Right atrium auricular region (tissue), 2 donors: ENCODE measurements around the gene ORM1. TPM values are rescaled to one million over a fixed set of nuclear protein-coding genes. Genes with fewer than 3 reads are reported as not detected.

ENCODE experiments used
- DNase-seq: peaks from one replicate; pipeline ENCODE4 v3.0.0-alpha.2; 2019; ENCODE audit warnings: low spot score
- H3K27ac ChIP-seq, 2 donors: fragments of 200-600 bp; sonication (generic); 1 replicate in 1 of 2; 2 replicates in 1 of 2; pipeline ENCODE4 v1.5.1; 2016 to 2019
- H3K27me3 ChIP-seq, 2 donors: fragments of 200-600 bp; sonication (generic); one replicate each; pipeline versions ENCODE4 v1.5.1 to v1.6.0; 2017 to 2019
- H3K36me3 ChIP-seq: fragments of 200-600 bp; sonication (generic); one replicate; pipeline ENCODE4 v1.5.1; 2016
- H3K4me1 ChIP-seq, 2 donors: fragments of 200-600 bp; sonication (generic); one replicate each; pipeline versions ENCODE4 v1.5.1 to v1.6.0; 2017 to 2019
- H3K4me3 ChIP-seq, 2 donors: fragments of 200-600 bp; sonication (generic); 1 replicate in 1 of 2; 2 replicates in 1 of 2; pipeline ENCODE4 v1.5.1; 2017 to 2019; ENCODE audit warnings: mild to moderate bottlenecking in 1 of 2, moderate library complexity in 1 of 2
- H3K9me3 ChIP-seq, 2 donors: fragments of 200-600 bp; sonication (generic); one replicate each; pipeline ENCODE4 v1.5.1; 2019
- total RNA-seq, 2 donors: library from RNA; depleted of rRNA; stranded (reverse); fragments of >200 nt; gene quantifications; one replicate each; pipeline ENCODE4 v1.1.0, GENCODE V29; 2016
- TF ChIP-seq, protein P1 (sequence below), 2 donors: fragments of 200-600 bp; sonication (generic); IDR thresholded peaks; one replicate each; pipeline ENCODE4 v1.5.1; 2019; ENCODE audit warnings: antibody characterized with exemption in 2 of 2

Gene ORM1
- total RNA-seq, 2 donors from 2014 or later: not detected

DNA sequence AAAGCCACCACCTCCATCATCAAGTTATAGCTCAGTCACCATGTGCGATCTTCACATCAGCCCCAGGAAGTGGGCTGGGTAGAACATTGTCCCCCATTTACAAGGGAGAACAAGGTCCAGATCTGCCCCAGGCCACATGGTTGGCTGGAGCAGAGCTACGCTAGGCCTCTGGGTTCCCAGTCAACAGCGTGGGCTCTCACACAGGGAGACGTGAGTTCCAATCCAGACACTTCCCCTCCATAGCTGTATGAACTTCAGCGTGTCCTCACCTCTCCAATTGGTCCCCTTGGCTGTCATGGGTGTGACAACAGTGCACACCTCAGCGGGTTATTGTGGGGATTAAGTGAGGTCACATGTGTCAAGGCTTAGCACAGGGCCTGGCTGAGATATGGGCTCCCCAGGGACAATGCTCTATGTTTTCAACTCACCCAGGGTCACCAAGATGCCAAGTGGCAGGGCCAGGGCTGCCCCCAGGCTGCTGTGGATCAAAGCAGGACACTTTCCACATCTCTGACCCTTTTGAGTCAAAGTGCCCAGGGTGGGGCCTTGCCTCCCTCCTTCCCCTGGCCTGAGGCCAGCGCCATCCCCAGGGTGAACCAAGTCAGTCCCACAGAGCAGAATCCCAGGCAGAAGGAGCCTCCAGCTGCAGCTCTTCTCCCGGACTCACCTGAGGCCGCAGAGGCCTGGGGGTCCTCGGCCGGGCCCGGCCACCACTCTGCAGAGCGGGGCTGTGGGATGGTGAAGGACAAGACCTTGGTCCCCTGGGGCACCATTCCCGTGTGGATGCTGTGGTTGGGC, 45.1 kb downstream of the ORM1 start:
- no peak for DNase-seq
- H3K27ac ChIP-seq: no peak overlapping the region
- H3K27me3 ChIP-seq: no peaks in the 10 kb centered on the region
- TF ChIP-seq, protein P1, sequence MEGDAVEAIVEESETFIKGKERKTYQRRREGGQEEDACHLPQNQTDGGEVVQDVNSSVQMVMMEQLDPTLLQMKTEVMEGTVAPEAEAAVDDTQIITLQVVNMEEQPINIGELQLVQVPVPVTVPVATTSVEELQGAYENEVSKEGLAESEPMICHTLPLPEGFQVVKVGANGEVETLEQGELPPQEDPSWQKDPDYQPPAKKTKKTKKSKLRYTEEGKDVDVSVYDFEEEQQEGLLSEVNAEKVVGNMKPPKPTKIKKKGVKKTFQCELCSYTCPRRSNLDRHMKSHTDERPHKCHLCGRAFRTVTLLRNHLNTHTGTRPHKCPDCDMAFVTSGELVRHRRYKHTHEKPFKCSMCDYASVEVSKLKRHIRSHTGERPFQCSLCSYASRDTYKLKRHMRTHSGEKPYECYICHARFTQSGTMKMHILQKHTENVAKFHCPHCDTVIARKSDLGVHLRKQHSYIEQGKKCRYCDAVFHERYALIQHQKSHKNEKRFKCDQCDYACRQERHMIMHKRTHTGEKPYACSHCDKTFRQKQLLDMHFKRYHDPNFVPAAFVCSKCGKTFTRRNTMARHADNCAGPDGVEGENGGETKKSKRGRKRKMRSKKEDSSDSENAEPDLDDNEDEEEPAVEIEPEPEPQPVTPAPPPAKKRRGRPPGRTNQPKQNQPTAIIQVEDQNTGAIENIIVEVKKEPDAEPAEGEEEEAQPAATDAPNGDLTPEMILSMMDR (IDR thresholded peaks at IDR 0.05): no peak
- peaks cover 0 to 21% of the 10 kb centered on the region in 2 donors for H3K4me1 ChIP-seq
- no peaks in the 10 kb centered on the region for H3K9me3 ChIP-seq
- peaks cover 33% of the 10 kb centered on the region for H3K36me3 ChIP-seq
- no peak overlapping the region for H3K4me3 ChIP-seq

DNA sequence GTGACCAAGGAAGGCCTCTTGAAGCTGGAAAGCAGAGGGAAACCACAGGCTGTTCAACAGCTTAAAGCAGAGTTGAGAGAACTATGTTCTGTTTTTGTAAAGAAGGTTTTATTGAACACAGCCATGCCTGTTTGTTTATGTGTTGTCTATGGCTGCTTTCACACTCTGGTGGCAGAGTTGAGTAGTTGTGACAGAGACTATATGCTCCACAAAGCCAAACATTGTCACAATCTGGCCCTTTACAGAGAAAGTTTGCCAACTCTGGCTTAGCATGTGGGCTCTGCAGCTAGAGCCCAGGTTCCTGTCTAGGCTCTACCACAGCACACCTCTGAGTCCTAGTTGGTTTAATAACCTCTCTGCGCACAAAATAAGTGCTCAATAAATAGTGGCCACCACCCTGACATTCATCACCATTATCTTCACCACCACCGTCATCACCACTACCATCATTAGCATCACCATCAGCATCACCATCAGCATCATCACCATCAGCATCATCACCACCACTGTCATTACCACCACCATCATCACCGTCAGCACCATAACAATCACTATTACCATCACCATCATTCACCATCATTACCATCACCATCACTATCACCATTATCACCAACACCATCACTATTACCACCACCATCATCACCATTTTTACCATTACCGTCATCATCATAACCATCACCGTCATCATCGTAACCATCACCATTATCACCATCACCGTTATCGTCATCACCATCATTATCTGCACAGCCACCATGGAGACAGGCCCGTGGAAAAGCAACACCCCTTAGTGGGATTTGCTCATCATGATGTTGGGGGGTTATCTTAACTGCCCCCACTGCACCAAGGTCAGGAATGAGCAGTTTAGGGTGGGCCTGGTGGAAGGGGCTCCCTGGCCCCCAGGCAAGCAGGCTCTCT, 46.6 kb downstream of the ORM1 start:
- TF ChIP-seq, protein P1 (IDR thresholded peaks at IDR 0.05): no peak
- peaks cover 26% of the 10 kb centered on the region for H3K36me3 ChIP-seq
- H3K4me1 ChIP-seq: peaks cover 0 to 22% of the 10 kb centered on the region in 2 donors

DNA sequence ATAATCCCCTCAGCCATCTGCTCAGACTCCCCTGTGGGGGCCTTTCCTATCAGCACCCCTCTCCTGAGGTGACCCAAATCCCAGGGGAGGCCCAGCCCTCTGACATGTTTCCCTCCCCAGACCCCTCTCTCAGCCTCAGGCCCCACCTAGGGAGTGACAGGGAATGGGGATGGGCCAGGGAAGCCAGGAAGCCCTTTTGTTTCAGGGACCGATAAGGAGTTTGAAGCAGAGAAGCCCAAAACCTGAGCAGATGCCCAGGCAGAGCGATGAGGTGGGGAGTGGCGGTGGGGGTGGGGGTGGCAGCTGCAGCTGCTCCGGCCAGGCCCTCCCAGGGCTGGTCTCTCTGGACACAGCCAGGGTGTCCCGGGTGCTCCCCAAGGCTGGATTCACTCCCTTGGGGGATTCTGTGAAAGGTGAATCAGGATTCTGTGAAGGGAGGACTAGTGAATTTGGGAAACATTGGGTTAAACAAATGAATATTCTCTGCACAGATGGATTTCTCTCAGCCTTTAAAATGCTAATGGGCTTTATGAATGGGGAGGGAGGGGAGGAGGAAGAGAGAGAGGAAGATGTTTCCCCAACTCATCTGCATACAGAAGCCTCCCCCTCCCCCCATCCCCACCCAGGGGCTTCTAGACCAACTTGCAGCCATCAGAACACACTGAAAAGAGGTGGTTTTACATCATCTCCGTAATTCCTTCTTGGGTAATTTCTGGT, 47.5 kb downstream of the ORM1 start:
- DNase-seq: no peak
- H3K4me1 ChIP-seq: peaks cover 0 to 22% of the 10 kb centered on the region in 2 donors
- TF ChIP-seq, protein P1 (IDR thresholded peaks at IDR 0.05): no peak
- H3K9me3 ChIP-seq: no peaks in the 10 kb centered on the region
- H3K27ac ChIP-seq: no peak overlapping the region
- peaks cover 23% of the 10 kb centered on the region for H3K36me3 ChIP-seq
- H3K4me3 ChIP-seq: no peak overlapping the region
- H3K27me3 ChIP-seq: no peaks in the 10 kb centered on the region

More for the DNA sequence above, 46.6 kb downstream of the ORM1 start:
- no peak overlapping the region for H3K4me3 ChIP-seq
- no peaks in the 10 kb centered on the region for H3K27me3 ChIP-seq
- no peaks in the 10 kb centered on the region for H3K9me3 ChIP-seq
- DNase-seq: no peak
- no peak overlapping the region for H3K27ac ChIP-seq

DNA sequence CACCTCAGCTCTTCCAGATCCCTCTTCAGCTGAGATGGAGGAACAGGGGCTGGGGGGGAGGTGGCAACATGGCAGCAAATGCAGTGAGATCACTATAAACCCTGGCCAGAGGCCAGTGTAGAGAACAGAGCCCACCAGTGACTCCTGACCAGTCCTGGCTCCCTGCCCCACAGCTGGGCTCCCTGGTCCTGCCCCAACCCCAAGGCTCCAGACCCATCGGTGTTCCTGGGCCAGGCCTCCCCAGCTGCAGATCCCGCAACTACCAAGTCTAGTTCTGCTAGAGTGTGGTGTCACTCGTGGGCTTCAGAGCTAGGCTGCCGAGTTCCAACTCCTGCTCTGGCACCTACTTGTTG, 48.0 kb downstream of the ORM1 start:
- TF ChIP-seq, protein P1 (IDR thresholded peaks at IDR 0.05): no peak
- Histone ChIP-seq H3K4me3 (no peak overlapping the region), H3K27ac (no peak overlapping the region), H3K27me3 (no peaks in the 10 kb centered on the region), H3K36me3 (peaks cover 23% of the 10 kb centered on the region), H3K4me1 (peaks cover 0 to 22% of the 10 kb centered on the region in 2 donors), H3K9me3 (no peaks in the 10 kb centered on the region)
- DNase-seq: no peak

DNA sequence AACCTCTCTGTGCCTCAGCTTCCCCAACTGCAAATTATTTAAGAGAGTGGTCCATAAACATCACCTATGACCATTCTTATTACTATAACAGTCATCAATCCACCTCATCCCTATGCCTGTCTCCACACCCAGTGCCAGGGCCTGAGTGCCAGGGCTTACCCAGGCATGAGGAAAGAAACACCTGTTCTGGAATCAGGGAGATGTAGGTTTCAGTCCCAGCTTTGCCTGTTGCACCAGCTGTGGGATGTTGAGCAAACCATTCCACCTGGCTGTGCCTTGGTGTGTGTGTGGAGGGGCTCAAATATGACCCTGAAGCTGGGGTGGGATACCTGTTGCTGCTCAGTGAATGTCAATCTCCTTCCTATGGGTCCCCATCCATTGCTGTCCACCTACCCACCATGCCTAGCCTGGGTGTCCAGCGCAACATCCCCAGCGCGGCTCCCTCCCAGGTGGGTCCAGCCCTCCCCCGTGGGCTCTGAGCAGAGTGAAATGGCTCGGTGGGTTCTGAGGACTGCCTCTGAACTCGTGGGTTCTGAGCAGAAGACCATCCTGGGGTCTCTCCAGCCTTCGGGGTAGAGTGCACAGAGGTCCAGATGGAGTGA, 48.5 kb downstream of the ORM1 start:
- DNase-seq: no peak
- H3K4me1 ChIP-seq: peaks cover 0 to 22% of the 10 kb centered on the region in 2 donors
- H3K9me3 ChIP-seq: no peaks in the 10 kb centered on the region
- H3K27ac ChIP-seq: no peak overlapping the region
- no peak overlapping the region for H3K4me3 ChIP-seq
- TF ChIP-seq, protein P1 (IDR thresholded peaks at IDR 0.05): no peak
- no peaks in the 10 kb centered on the region for H3K27me3 ChIP-seq
- H3K36me3 ChIP-seq: peaks cover 26% of the 10 kb centered on the region
